Endothelial cell of umbilical vein (primary cell): ENCODE results near the gene MIEN1. TPM values are rescaled to one million over a fixed set of nuclear protein-coding genes. Genes with fewer than 3 reads are reported as not detected.

Experiments
- BruUV-seq: library from RNA; stranded (reverse); fragments of 400-500 nt; replicated peaks from 2 replicates; lab custom pipeline; 2021; lab: Mats Ljungman, UMichigan
- CTCF ChIA-PET: fragments of 300-600, 350-600 bp; sonication (Branson Sonifier 250); formaldehyde crosslinking; loops from one replicate; lab custom pipeline; 2021; ENCODE audit warnings: antibody characterized with exemption, inconsistent platforms; lab: Charles Lee
- POLR2A ChIA-PET: fragments of 300-600, 350-600 bp; sonication (Branson Sonifier 250); formaldehyde crosslinking; loops from one replicate; lab custom pipeline; 2021; ENCODE audit warnings: antibody characterized with exemption, inconsistent platforms; lab: Charles Lee
- DNase-seq: peaks from one replicate; pipeline ENCODE4 v3.0.0-alpha.2; 2011; ENCODE audit warnings: low read depth, low spot score
- FAIRE-seq: peaks from 2 replicates; lab custom pipeline; 2011; peaks lifted over from hg19 to GRCh38; lab: Jason Lieb, UNC
- H2AFZ ChIP-seq: 2 replicates; pipeline ENCODE4 v1.6.0; 2012; ENCODE audit warnings: low read depth, low read length, control low read depth, inconsistent platforms
- H3K27ac ChIP-seq: 2 replicates; pipeline ENCODE4 v1.5.1; 2011; ENCODE audit warnings: low read depth, mild to moderate bottlenecking, control low read depth, low read length, moderate library complexity; ENCODE audit not compliant: insufficient read depth
- H3K27me3 ChIP-seq, 2 experiments: 2 replicates each; pipeline versions ENCODE4 v1.6.0 to v1.6.1; 2011; ENCODE audit warnings: low read length in 2 of 2, mixed read lengths in 1 of 2; ENCODE audit not compliant: control insufficient read depth in 2 of 2, insufficient read depth in 2 of 2
- H3K36me3 ChIP-seq, 2 experiments: 2 replicates in 1 of 2; 3 replicates in 1 of 2; pipeline ENCODE4 v1.5.1; 2011; ENCODE audit warnings: low read length in 2 of 2, mild to moderate bottlenecking in 1 of 2, moderate library complexity in 1 of 2; ENCODE audit not compliant: control insufficient read depth in 2 of 2, insufficient read depth in 2 of 2; ENCODE audit errors: extremely low read depth in 1 of 2
- H3K4me1 ChIP-seq: 3 replicates; pipeline ENCODE4 v1.5.1; 2011; ENCODE audit warnings: mild to moderate bottlenecking, low read length; ENCODE audit not compliant: control insufficient read depth, insufficient read depth; ENCODE audit errors: extremely low read depth
- H3K4me2 ChIP-seq: 2 replicates; pipeline ENCODE4 v1.6.1; 2011; ENCODE audit warnings: low read length, control low read depth, mixed read lengths; ENCODE audit not compliant: insufficient read depth
- H3K4me3 ChIP-seq, 3 experiments: fragments of 200-600 bp in 1 of 3; sonication (generic), shearing (Covaris generic) in 1 of 3; replicated peaks in 1 of 3; 2 replicates each; pipeline ENCODE4 v1.5.1; 2011 to 2016; ENCODE audit warnings: control low read depth in 3 of 3, low read length in 3 of 3, mild to moderate bottlenecking in 2 of 3, inconsistent platforms in 1 of 3, low read depth in 1 of 3, moderate library complexity in 1 of 3; ENCODE audit not compliant: insufficient read depth in 1 of 3
- H3K79me2 ChIP-seq: 2 replicates; pipeline ENCODE4 v1.6.0; 2012; ENCODE audit warnings: low read length, inconsistent platforms; ENCODE audit not compliant: control insufficient read depth, insufficient read depth
- H3K9ac ChIP-seq: replicated peaks from 2 replicates; pipeline ENCODE3; 2011; ENCODE audit warnings: low read length, control low read depth; ENCODE audit not compliant: insufficient read depth; ENCODE audit errors: extremely low read depth
- H3K9me1 ChIP-seq: replicated peaks from 3 replicates; pipeline ENCODE4 v1.6.0; 2011; ENCODE audit warnings: mild to moderate bottlenecking, low read length; ENCODE audit not compliant: control insufficient read depth, insufficient read depth; ENCODE audit errors: extremely low read depth
- H3K9me3 ChIP-seq: replicated peaks from 2 replicates; pipeline ENCODE4 v1.5.1; 2012; ENCODE audit warnings: low read length, inconsistent platforms; ENCODE audit not compliant: control insufficient read depth, insufficient read depth
- H4K20me1 ChIP-seq: replicated peaks from 2 replicates; pipeline ENCODE3; 2011; ENCODE audit warnings: mild to moderate bottlenecking, low read length; ENCODE audit not compliant: control insufficient read depth, insufficient read depth; ENCODE audit errors: extremely low read depth
- EZH2 ChIP-seq: IDR thresholded peaks from 2 replicates; pipeline ENCODE4 v1.6.1; 2012; ENCODE audit warnings: borderline replicate concordance, low read depth, mild to moderate bottlenecking, moderate library complexity, low read length, inconsistent platforms; ENCODE audit not compliant: severe bottlenecking
- FOS ChIP-seq: IDR thresholded peaks from 2 replicates; pipeline ENCODE4 v1.6.1; 2011; ENCODE audit warnings: mild to moderate bottlenecking, low read length, moderate library complexity, borderline replicate concordance; ENCODE audit not compliant: insufficient read depth
- GATA2 ChIP-seq: IDR thresholded peaks from 2 replicates; pipeline ENCODE4 v1.7.0; 2011; ENCODE audit warnings: low read depth, mild to moderate bottlenecking, moderate library complexity, mixed read lengths, low read length; ENCODE audit not compliant: insufficient read length, insufficient read depth
- JUN ChIP-seq: IDR thresholded peaks from 2 replicates; pipeline ENCODE4 v1.6.1; 2011; ENCODE audit warnings: borderline replicate concordance, low read depth; ENCODE audit not compliant: insufficient read length, insufficient read depth
- MYC ChIP-seq: IDR thresholded peaks from one replicate; pipeline ENCODE4 v1.6.1; 2011; ENCODE audit warnings: mild to moderate bottlenecking, low read depth, low read length
- POLR2A ChIP-seq: IDR thresholded peaks from 2 replicates; pipeline ENCODE4 v1.6.1; 2012; ENCODE audit warnings: low read depth, mild to moderate bottlenecking, control low read depth, low read length
- POLR2AphosphoS5 ChIP-seq: IDR thresholded peaks from 2 replicates; pipeline ENCODE4 v1.6.1; 2012; ENCODE audit warnings: low read depth, mild to moderate bottlenecking, control low read depth, low read length, moderate library complexity; ENCODE audit not compliant: insufficient read depth
- dilution Hi-C: fragments of 300-500 bp; cut with MboI; formaldehyde crosslinking; loops from one replicate; pipeline ENCODE4 v1.15.0; 2019; ENCODE audit warnings: low sequenced_read_pairs; ENCODE audit not compliant: extremely low pct_ligation_motif_present
- intact Hi-C: fragments of 100-400 bp; cut with micrococcal nuclease; formaldehyde crosslinking; loops from one replicate; pipeline ENCODE4 v1.10.0; 2022
- polyA plus RNA-seq, 4 experiments: library from polyadenylated mRNA; depleted of rRNA in 3 of 4; stranded (reverse) in 3 of 4; unstranded in 1 of 4; fragments of >200 nt; gene quantifications; 2 replicates each; pipeline versions ENCODE4 v1.2.1 to v1.2.3, GENCODE V29; 2011 to 2012; ENCODE audit warnings: missing spikeins in 1 of 4
- total RNA-seq: library from RNA; stranded (reverse); gene quantifications from 2 replicates; pipeline ENCODE4 v1.2.3, GENCODE V29; 2021
- TF ChIP-seq, protein P1 (sequence below), 2 donors: IDR thresholded peaks; 1 replicate in 1 of 2; 2 replicates in 1 of 2; pipeline ENCODE4 v1.5.1; 2011; ENCODE audit warnings: low read length in 2 of 2, mild to moderate bottlenecking in 2 of 2, moderate library complexity in 2 of 2, control low read depth in 1 of 2, inconsistent platforms in 1 of 2, low read depth in 1 of 2; ENCODE audit not compliant: insufficient read depth in 1 of 2; ENCODE audit errors: extremely low read depth in 1 of 2
- TF ChIP-seq, protein P2 (sequence below): IDR thresholded peaks from 2 replicates; pipeline ENCODE4 v1.6.1; 2011; ENCODE audit not compliant: insufficient read depth, insufficient read length

The MIEN1 gene
- total and polyA plus RNA-seq, 2 donors (not counting 3 experiments of a cell fraction or from before 2014, with no cell fraction given) = 42.4 to 74.5 TPM

DNA sequence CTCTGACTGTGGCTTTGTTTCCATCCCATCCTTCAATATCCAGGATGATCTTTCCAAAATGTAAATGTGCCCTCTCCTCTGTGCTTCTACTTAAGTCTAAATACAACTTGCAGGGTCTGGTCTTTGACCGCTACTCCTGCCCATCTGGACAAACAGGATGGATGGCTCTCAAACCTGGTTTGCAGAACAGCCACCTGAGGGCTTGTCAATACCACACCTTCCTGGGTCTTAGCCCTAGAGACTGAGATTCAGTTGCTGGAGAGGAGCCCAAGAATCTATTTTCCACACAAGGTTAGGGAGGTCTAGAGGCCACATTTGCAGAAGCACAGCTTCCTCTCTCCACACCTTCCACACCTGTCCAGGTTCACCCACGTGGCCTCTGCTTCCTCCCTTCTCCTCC is 5.5 kb upstream of the MIEN1 start:
- no peak for FAIRE-seq
- no peak overlapping the region for H3K9ac ChIP-seq
- POLR2A ChIA-PET = no interaction called here

More for the DNA sequence above, 5.5 kb upstream of the MIEN1 start:
- no TSS peak for BruUV-seq
- Histone ChIP-seq H3K4me2 (no peak overlapping the region), H3K27ac (no peak overlapping the region), H3K79me2 (no peaks in the 10 kb centered on the region), H4K20me1 (no peaks in the 10 kb centered on the region), H3K9me1 (no peaks in the 10 kb centered on the region), H3K4me3 (no peak overlapping the region), H3K4me1 (peaks cover 10% of the 10 kb centered on the region), H3K27me3 (peaks cover 18 to 19% of the 10 kb centered on the region in 2 experiments), H3K9me3 (no peaks in the 10 kb centered on the region), H2AFZ (no peak overlapping the region), H3K36me3 (no peaks in the 10 kb centered on the region)
- CTCF ChIA-PET = interaction anchor here (1.1 kb wide), 1 partner anchor 114 kb away, joined by 4 read pairs; no protein-coding TSS in a partner anchor
- intact Hi-C loops = no loop called here
- TF ChIP-seq POLR2AphosphoS5 = no peak
- no peak for TF ChIP-seq FOS
- no peak for TF ChIP-seq MYC
- TF ChIP-seq POLR2A = no peak
- TF ChIP-seq, protein P1, sequence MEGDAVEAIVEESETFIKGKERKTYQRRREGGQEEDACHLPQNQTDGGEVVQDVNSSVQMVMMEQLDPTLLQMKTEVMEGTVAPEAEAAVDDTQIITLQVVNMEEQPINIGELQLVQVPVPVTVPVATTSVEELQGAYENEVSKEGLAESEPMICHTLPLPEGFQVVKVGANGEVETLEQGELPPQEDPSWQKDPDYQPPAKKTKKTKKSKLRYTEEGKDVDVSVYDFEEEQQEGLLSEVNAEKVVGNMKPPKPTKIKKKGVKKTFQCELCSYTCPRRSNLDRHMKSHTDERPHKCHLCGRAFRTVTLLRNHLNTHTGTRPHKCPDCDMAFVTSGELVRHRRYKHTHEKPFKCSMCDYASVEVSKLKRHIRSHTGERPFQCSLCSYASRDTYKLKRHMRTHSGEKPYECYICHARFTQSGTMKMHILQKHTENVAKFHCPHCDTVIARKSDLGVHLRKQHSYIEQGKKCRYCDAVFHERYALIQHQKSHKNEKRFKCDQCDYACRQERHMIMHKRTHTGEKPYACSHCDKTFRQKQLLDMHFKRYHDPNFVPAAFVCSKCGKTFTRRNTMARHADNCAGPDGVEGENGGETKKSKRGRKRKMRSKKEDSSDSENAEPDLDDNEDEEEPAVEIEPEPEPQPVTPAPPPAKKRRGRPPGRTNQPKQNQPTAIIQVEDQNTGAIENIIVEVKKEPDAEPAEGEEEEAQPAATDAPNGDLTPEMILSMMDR (IDR thresholded peaks at IDR 0.05; ENCODE audit: extremely low read depth in 1 of 2, insufficient read depth in 1 of 2, low read depth in 1 of 2, low read length in 2 of 2) = no peak
- no peak for TF ChIP-seq JUN
- no peak for TF ChIP-seq GATA2
- TF ChIP-seq, protein P2, sequence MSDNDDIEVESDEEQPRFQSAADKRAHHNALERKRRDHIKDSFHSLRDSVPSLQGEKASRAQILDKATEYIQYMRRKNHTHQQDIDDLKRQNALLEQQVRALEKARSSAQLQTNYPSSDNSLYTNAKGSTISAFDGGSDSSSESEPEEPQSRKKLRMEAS = no peak
- TF ChIP-seq EZH2 = no peak
- dilution Hi-C loops = no loop called here
- DNase-seq = no peak
